GM12864 (cell line): ENCODE results near the gene ARHGEF10L.

ENCODE experiments used
- DNase-seq: peaks from one replicate; pipeline ENCODE4 v3.0.0-alpha.2; 2011; ENCODE audit warnings: low read depth
- H3K4me3 ChIP-seq: 2 replicates; pipeline ENCODE4 v1.5.1; 2011; ENCODE audit warnings: mild to moderate bottlenecking, low read depth, low read length, control low read depth
- CTCF ChIP-seq: IDR thresholded peaks from 2 replicates; pipeline ENCODE4 v1.5.1; 2011; ENCODE audit warnings: low read depth, mild to moderate bottlenecking, moderate library complexity, low read length, control low read depth, inconsistent platforms; ENCODE audit errors: missing control alignments

Gene ARHGEF10L

GRCh38 chr1:17611991-17612390, 72.5 kb downstream of the ARHGEF10L start:
- no peak for TF ChIP-seq CTCF
- DNase-seq: no peak
- H3K4me3 ChIP-seq: no peak overlapping the region

- no peak for DNase-seq
- H3K4me3 ChIP-seq: no peak overlapping the region
- no peak for TF ChIP-seq CTCF
These were observed 73.3 kb downstream of the ARHGEF10L start for GRCh38 chr1:17612831-17613230.

GRCh38 chr1:17614586-17614985, 75.1 kb downstream of the ARHGEF10L start:
- no peak overlapping the region for H3K4me3 ChIP-seq
- TF ChIP-seq CTCF: no peak
- DNase-seq: no peak

- no peak overlapping the region for H3K4me3 ChIP-seq
- DNase-seq: no peak
- TF ChIP-seq CTCF: no peak
These were observed 75.7 kb downstream of the ARHGEF10L start for GRCh38 chr1:17615157-17615556.

GRCh38 chr1:17615959-17616358, 76.5 kb downstream of the ARHGEF10L start:
- no peak overlapping the region for H3K4me3 ChIP-seq
- no peak for DNase-seq
- no peak for TF ChIP-seq CTCF

- no peak for TF ChIP-seq CTCF
- DNase-seq: no peak
- no peak overlapping the region for H3K4me3 ChIP-seq
These were observed 77.3 kb downstream of the ARHGEF10L start for GRCh38 chr1:17616731-17617279.

- no peak for TF ChIP-seq CTCF
- no peak for DNase-seq
- no peak overlapping the region for H3K4me3 ChIP-seq
These were observed 78.5 kb downstream of the ARHGEF10L start for GRCh38 chr1:17617787-17618557.
